ENCODE results near the gene RCAN3.

The RCAN3 gene

DNA sequence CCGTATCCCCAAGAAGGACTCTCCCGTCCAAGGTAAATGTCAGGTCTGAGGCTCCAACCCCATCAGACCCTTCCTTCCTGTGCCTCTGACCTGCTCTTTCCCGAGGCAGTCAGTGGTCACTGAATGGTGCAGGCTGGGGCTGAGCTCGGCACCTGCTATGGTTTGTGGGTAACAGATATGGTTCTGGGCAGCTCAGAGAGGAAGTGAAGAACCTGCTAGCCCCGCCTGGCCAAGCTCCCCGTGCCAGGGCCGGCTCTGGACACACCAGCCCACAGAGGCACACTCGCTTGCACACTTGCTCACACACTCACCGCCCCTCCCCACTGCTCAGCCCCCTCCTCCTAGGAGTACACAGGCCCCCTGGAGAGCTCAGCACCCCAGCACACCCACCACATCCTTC is 69.7 kb downstream of the RCAN3 start:
- DNase-seq (ENCODE audit: low read depth in 2 of 2, low spot score in 1 of 2) = no peak

DNA sequence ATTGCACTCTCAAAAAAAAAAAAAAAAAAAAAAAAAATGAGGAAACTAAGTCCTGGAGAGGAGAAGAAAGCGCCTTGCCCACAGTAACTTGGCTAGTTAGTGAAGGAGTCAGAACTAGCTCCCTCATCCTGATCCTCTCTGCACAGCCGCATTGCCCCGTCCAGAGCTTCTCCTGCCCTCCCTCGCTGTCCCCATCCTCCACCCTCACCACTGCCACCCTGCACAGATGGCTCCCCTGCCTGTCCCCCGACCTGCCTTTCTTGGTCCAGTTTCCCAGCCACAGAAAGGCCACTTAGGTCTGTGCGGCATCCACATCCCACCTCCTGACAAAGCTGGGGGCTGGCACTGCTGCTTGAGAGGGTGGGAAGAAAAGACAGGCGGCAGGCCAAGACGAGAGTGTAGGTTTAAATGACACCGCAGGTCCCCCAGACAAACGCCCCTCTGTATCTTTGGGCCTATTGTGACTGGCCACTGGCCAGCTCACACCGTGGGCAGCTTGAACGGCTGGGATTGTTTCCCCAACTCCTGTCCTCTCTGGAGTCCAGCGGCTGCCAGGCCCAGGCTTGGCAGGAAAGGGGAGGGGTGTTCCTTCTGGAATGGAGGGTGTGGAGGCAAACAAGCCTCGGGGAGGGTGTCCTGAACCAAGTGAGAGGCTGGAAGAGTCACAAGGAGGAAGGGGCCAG is 73.4 kb downstream of the RCAN3 start:
- DNase-seq (ENCODE audit: low read depth in 2 of 2, low spot score in 1 of 2) = no peak

DNA sequence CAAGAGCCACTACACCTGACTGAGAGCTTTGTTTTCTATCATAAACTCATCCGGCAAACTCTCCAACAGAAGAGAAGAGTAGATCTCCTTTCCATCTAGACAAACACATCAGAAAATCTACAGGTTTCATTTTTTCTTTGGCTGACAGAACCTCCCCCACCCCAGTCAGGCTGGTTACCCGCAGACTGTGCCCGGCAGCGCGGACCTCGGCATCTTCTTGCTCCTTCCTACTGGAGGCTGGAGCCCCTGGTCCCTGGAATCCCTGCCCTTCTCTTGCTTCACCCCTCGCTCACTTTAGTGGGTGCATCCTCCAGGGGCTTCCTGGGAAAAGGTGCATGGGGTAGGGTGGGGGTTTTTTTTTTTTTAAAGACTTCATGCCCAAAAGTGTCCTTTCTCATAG is 76.2 kb downstream of the RCAN3 start:
- no peak for DNase-seq (ENCODE audit: low read depth in 2 of 2, low spot score in 1 of 2)

DNA sequence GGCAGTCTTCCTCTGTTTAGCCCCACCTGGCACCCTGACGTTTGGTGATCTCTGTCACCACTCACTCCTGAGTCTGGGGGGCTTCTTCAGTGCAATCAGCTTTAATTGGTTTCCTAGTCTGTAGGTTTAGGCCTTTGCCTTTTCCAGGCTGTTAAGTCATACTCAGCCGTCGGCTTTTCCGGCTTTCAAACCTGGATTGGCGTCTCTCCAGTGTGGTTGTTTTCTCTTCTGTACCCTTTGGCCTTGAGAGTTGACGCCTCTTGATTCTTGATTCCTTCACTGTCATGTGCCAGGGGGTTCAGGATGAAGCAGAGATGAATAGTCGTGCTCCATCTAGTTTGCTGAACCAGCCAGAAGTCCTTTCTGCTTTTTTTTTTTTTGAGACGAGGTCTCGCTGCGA is 78.1 kb downstream of the RCAN3 start:
- DNase-seq (ENCODE audit: low read depth in 2 of 2, low spot score in 1 of 2) = no peak

DNA sequence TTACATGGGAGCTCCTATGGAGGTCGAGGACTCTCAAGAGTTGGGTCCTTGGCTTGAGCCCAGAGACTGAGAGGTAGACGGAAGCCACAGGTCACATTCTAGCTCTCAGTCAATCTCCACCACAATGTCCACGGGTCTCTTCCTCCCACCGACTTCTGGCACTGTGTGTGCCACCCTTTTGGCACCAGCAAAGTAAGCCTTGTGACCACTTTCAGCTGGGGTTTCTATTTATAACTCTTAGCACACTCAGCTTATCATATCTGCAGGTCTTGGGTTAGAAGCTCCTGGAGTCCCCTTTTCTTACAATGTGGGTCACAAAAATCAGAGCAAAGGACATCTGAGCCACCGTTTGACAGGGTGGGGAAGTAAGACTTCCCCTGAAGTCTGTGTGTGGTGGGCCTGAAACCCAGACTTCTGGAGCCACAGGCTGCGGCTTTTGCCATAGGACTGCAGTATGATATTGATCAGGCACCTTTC is 81.6 kb downstream of the RCAN3 start:
- DNase-seq (ENCODE audit: low read depth in 2 of 2, low spot score in 1 of 2) = no peak

DNA sequence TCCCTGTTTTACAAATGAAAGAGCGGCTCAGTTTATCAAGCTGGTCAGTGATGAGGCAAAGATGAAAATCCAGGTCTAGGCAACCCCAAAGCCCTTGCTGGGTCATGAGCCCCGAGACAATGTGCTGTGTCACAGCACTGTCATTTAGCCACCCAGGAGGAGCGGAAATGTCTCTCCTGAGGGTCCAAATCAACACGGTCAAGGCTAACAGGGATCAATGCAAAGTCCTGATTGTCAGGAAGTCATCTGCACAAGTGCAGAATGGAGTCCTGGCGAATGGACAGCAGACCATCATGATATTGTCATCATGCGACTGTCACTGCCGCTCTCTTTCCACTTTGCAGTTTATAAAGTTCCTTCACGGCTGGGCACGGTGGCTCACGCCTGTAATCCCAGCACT is 83.5 kb downstream of the RCAN3 start:
- no peak for DNase-seq (ENCODE audit: low read depth in 2 of 2, low spot score in 1 of 2)

DNA sequence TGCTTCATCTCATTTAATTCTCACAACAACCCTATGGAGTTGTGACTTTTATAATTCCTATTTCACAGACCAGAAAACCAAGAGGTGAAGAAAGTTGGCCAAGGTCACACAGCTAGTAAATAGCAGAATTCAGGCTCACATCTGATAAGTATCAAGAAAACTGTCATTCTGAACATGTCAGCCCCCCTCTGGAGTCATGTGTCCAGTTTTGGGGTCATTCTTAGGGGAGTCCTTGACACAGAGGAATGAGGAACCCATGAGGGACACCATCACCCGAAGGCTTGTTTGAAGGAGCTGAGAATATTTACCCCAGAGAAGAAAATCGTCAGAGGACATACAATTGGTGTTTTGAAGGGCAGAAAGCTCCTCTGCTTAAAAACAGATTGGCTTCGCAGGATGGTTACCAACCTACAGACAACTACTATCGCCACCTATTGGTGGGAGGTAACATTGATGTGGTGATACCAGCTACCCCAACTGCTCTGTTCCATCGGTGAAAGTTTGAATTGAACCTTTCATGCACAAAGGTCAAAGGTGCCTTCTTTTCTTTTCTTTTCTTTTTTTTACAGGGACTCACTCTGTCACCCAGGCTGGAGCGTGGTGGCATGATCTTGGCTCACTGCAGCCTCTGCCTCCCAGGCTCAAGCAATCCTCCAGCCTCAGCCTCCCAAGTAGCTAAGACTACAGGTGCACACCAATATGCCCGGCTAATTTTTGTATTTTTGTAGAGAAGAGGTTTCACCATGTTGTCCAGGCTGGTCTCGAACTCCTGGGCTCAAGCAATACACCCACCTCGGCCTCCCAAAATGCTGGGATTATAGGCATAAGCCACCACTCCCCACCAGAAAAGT is 84.6 kb downstream of the RCAN3 start:
- DNase-seq (ENCODE audit: low read depth in 2 of 2, low spot score in 1 of 2) = peak in 1 of 2 donors; percentile 12

DNA sequence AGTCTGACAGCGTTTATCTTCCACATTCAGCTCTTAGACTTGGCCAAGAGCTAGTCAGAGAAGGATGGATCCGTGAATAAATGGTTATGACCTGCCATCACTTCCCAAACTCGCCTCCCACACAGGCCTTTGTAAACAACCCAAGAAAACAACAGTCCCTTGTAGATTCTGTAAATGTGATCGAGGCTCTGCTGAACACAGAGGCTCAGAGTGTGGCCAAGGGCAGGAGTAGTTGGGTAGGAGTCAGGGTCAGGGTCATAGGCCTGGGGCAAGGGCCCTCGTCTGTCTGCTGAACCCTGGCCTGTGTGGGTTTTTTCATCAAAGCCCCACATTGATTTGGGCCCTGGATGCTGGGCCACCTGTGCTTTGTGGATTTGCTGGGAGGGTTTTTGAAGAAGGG is 85.9 kb downstream of the RCAN3 start:
- no peak for DNase-seq (ENCODE audit: low read depth in 2 of 2, low spot score in 1 of 2)

DNA sequence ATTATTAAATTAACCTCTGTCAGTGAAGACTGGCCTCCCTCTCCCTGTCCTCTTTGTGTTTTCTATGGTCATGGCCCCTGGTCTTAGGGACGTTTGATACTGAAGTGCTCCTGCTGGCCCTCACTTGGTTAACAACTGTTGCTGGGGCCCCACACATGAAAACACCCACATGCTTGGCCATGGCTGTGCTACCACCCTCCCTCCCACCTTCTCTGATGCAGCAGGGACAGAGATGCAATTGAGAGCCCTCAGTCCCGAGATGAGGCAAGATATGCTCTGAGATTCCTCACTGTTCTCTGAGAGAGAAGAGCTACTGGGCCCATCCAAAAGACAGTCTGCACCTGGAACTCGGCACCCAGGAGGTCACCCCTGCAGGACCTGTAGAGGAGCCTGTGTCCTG is 86.6 kb downstream of the RCAN3 start:
- DNase-seq (ENCODE audit: low read depth in 2 of 2, low spot score in 1 of 2) = no peak
